Erythroblast (primary cell): Measurements from ENCODE around the gene MED12L.
"Not testable (repeated sequence)": the region's sequence is repeated elsewhere in the genome, so short reads cannot be mapped to it uniquely, and the experiment has no call there.

ENCODE experiments used
- GATA1 ChIP-seq: IDR thresholded peaks from 2 replicates; pipeline ENCODE4 v1.6.1; 2011; ENCODE audit warnings: low read depth, mild to moderate bottlenecking, control low read depth, low read length, moderate library complexity
- POLR2A ChIP-seq: IDR thresholded peaks from 2 replicates; pipeline ENCODE4 v1.6.1; 2011; ENCODE audit warnings: mild to moderate bottlenecking, low read length

DNA sequence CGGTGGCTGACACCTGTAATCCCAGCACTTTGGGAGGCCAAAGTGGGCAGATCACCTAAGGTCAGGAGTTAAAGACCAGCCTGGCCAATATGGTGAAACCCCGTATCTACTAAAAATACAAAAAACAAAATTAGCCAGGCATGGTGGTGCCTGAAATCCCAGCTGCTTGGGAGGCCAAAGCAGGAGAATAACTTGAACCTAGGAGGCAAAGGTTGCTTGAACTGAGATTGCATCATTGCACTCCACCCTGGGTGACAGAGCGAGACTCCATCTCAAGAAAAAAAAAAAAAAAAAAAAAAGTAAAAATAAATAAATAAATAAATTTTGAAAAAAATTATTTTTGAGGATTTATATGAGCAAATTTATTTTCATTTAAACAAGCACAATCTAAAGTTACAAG lies 306.7 kb downstream of the MED12L start:
- TF ChIP-seq POLR2A, GATA1: not testable (repeated sequence)
